Measurements from ENCODE around the gene CADM1. TPM values are rescaled to one million over a fixed set of nuclear protein-coding genes. Genes with fewer than 3 reads are reported as not detected.

The CADM1 gene
- total and polyA plus RNA-seq, 2 donors (not counting 3 experiments of a cell fraction or from before 2014, with no cell fraction given), result 0.52 to 2.6 TPM

- Histone ChIP-seq H3K9me3 (replicated peaks; ENCODE audit: control insufficient read depth, insufficient read depth, low read length) (no peaks in the 10 kb centered on the region), H4K20me1 (replicated peaks; ENCODE audit: control insufficient read depth, extremely low read depth, insufficient read depth, low read length) (no peaks in the 10 kb centered on the region), H3K9ac (replicated peaks; ENCODE audit: extremely low read depth, insufficient read depth, low read length) (no peak overlapping the region), H3K27me3 (ENCODE audit: control insufficient read depth in 2 of 2, insufficient read depth in 2 of 2, low read length in 2 of 2) (no peaks in the 10 kb centered on the region), H3K4me3 (replicated peaks in 1 of 3; ENCODE audit: insufficient read depth in 1 of 3, low read depth in 1 of 3, low read length in 3 of 3) (no peak overlapping the region), H2AFZ (ENCODE audit: low read depth, low read length) (no peak overlapping the region), H3K79me2 (ENCODE audit: control insufficient read depth, insufficient read depth, low read length) (no peaks in the 10 kb centered on the region), H3K9me1 (replicated peaks; ENCODE audit: control insufficient read depth, extremely low read depth, insufficient read depth, low read length) (no peaks in the 10 kb centered on the region), H3K4me1 (ENCODE audit: control insufficient read depth, extremely low read depth, insufficient read depth, low read length) (peaks cover 5% of the 10 kb centered on the region), H3K36me3 (ENCODE audit: control insufficient read depth in 2 of 2, extremely low read depth in 1 of 2, insufficient read depth in 2 of 2, low read length in 2 of 2) (no peaks in the 10 kb centered on the region), H3K4me2 (ENCODE audit: insufficient read depth, low read length) (no peak overlapping the region), H3K27ac (ENCODE audit: insufficient read depth, low read depth, low read length) (no peak overlapping the region)
- POLR2A ChIA-PET, result no interaction called here
- BruUV-seq (replicated peaks), result no TSS peak
- DNase-seq (ENCODE audit: low read depth, low spot score) (no peak), FAIRE-seq (no peak)
- dilution Hi-C loops (cut with MboI; ENCODE audit: extremely low pct_ligation_motif_present, low sequenced_read_pairs), result no loop called here
- TF ChIP-seq FOS (IDR thresholded peaks at IDR 0.05; ENCODE audit: borderline replicate concordance, insufficient read depth, low read length), result no peak
- no peak for TF ChIP-seq POLR2A (IDR thresholded peaks at IDR 0.05; ENCODE audit: low read depth, low read length)
- no peak for TF ChIP-seq GATA2 (IDR thresholded peaks at IDR 0.05; ENCODE audit: insufficient read depth, insufficient read length, low read depth, low read length)
- TF ChIP-seq CTCF (IDR thresholded peaks at IDR 0.05; ENCODE audit: extremely low read depth in 1 of 2, insufficient read depth in 1 of 2, low read depth in 1 of 2, low read length in 2 of 2), result no peak
- no peak for TF ChIP-seq JUN (IDR thresholded peaks at IDR 0.05; ENCODE audit: borderline replicate concordance, insufficient read depth, insufficient read length, low read depth)
- TF ChIP-seq POLR2AphosphoS5 (IDR thresholded peaks at IDR 0.05; ENCODE audit: insufficient read depth, low read depth, low read length), result no peak
- TF ChIP-seq EZH2 (IDR thresholded peaks at IDR 0.05; ENCODE audit: borderline replicate concordance, low read depth, low read length, severe bottlenecking), result no peak
- TF ChIP-seq MAX (IDR thresholded peaks at IDR 0.05; ENCODE audit: insufficient read depth, insufficient read length), result no peak
- CTCF ChIA-PET, result interaction anchor here (1.2 kb wide), 1 partner anchor 11 kb away, joined by 3 read pairs; no protein-coding TSS in a partner anchor
- intact Hi-C loops (cut with micrococcal nuclease), result no loop called here
Measured at GRCh38 chr11:115217726-115218311, 286.4 kb downstream of the CADM1 start.
